HG03558 (cell line): Measurements from ENCODE around the gene TP53TG3C.
"Not testable (repeated sequence)": the region's sequence is repeated elsewhere in the genome, so short reads cannot be mapped to it uniquely, and the experiment has no call there.

Source experiments
- ATAC-seq: cut with Tn5 transposase; IDR thresholded peaks from one replicate; pipeline ENCODE4 v1.9.1; 2021; ENCODE audit warnings: moderate number of reproducible peaks; ENCODE audit not compliant: unreplicated experiment; ENCODE audit errors: extremely low read depth

The TP53TG3C gene, protein sequence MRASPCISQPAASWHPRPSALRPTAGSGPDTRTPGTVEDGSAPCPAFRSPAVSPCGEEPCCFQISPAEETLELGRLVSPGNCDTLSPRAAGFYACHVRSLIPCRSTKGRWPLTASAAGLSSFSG

DNA sequence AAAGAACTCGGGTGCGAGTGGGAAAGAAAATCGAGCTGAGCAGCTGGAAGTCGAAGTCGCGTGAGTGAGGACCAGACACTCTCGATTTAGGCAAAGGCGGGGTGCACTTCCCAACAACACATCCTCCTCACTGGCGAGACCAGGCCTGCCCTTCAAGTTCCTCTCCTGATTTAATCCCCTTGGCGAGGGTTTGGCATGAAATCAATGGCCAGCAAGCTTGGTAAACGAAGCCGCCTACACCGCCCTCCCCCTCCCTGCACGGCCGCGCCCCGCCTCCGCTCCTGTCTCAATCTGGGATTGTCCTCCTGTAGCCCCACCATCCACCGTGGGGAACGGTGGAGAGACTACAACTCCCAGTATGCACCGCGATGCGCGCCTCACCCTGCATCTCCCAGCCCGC lies at the start of gene TP53TG3C:
Gene TP53TG3C (plus strand): TSS at position 301 of the 400 bp plus-strand sequence. CDS start 68 bp downstream, at position 369.
- not testable (repeated sequence) for ATAC-seq
